ENCODE results near the gene THOP1.

The THOP1 gene

DNA sequence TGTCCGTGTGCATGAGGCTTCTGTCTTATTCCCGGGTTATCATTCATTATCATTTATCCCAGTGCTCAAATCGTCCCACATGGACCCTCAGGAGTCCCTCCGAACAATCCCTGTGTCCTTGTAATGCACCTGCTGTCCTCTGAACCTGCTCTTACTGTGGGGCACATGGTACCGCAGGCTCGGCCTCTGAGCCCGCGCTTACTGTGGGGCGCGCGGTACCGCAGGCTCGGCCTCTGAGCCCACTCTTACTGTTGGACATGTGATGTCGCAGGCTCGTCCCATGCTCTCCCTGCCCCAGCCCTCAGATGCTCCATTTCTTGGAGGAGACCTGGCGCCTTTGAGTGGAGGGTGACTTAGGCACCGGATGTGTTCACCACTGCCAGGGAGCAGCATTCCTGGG, 17.5 kb downstream of the THOP1 start:
- no peak for DNase-seq

DNA sequence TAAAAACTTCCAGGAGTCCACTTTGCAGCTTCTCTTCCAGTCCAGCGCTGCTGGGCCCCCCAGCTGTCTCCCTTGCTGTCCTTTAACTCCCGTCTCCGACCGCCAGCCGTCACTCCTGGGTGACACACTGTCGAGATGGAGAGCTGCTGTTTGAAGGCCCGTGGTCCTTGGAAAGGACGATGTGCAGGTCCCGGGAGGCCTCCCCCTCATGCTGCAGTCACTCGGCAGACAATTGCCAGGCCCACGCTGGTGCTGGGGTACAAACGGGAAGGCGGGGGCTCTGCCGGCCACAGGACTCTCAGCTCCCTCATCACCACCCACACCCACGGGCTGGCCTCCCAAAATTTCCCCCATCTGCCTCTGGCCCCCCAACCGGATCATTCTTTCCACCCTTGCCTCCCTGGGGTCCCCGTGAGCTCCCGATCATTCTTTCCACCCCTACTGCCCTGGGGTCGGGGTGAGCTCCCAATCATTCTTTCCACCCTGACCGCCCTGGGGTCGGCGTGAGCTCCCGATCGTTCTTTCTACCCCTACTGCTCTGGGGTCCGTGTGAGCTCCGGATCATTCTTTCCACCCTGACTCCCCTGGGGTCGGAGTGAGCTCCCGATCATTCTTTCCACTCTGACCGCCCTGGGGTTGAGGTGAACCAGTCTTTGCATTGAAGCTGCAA, 18.3 kb downstream of the THOP1 start:
- no peak for DNase-seq

DNA sequence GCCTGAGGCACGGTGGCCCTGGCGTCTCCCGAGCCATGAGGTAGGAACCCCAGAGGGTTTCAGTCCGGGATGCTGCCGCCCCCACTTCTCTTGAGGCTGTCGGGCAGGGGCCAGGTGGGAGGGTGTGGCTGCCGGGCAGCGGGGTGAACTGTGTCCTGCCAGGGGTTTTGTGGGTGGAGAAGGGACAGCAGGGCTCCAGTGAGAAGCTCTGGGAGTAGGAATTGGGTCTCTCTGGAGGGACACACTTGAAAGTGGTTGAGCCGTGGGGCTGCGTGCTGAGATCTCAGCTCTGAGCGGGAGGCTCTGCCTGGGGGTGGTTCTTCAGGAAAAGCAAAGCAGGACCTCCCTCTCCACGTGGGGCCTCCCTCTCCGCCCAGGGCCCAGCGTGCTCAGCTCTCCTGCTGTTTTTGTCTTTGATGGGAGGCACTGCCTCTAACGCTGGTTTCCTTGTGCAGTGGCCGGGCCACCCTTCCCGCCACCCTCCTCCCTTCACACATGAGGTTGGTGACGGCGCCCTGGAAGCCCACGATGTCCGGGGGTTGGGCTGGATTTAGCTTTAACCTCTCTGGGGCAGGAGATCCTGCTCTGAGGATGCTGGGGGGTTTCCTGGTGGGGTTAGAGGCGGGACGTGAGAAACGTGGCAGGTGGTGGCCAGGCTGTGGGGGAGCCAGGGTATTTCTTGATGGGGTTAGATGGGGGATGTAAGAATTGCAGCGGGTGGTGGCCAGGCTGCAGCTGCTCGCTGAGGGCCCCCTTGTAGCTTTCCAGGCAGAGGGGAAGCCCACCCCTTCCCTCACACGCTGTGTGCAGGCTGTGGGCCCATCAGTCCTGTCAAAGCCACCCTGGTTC, 19.1 kb downstream of the THOP1 start:
- no peak for DNase-seq

DNA sequence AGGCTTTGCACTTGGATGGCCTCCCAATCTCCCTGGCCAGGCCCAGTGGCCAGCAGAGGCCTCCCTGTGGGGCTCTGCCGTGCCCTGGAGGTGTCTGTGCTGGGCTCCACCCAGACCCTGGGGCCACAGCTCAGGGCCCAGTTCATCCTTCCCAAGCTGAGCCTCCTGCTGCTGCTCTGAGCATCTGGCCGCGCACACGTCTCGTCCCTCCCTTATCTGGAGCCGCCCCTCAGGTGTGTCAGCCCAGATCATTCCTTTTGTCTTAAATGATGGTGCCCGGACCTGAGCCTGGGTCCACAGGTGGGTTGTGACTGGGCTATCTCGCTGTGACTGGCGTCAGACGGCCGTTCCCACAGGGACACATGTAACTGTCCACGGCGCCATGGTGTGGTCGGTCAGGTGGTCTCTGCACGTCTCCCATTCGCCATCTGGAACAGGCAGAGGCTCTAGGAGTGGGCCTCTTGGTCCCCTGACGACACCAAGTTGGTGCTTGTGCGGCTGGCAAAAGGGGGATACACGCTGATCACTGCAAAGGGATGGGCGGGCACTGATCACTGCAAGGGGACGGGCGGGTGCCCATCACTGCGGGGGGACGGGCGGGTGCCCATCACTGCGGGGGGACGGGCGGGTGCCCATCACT, 20.1 kb downstream of the THOP1 start:
- no peak for DNase-seq

DNA sequence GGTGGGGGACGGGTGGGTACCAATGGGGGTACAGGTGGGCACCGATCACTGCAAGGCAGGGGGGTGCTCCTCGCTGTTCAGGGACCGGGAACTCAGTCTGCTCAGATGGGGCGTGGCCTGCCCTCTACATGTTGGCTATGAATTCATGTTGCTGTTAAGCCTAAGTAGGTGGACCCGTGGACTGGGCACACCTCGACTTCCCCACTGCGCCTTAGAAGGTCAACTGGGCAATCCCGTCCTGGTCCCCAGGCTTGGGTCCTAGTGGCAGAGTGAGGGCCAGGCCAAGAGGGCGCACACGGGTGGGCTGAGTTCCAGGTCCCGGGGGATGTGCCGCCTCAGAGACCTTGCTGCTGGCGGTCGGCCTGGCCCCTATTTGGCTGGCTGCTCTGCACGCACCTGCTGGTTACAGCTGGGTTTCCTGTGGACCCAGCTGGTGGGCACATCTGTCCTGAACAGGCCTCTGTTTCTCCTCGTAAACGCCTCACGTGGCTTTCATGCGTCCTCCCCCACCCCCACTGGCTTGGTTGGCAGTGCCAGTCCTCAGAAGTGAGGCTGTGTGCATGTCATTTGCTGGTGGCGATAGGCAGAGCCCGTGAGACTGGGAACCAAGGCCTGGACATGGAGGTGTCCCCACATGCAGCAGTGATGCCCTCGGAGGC, 20.8 kb downstream of the THOP1 start:
- DNase-seq, result peak in 2 of 51 donors; percentile 5 to 20

DNA sequence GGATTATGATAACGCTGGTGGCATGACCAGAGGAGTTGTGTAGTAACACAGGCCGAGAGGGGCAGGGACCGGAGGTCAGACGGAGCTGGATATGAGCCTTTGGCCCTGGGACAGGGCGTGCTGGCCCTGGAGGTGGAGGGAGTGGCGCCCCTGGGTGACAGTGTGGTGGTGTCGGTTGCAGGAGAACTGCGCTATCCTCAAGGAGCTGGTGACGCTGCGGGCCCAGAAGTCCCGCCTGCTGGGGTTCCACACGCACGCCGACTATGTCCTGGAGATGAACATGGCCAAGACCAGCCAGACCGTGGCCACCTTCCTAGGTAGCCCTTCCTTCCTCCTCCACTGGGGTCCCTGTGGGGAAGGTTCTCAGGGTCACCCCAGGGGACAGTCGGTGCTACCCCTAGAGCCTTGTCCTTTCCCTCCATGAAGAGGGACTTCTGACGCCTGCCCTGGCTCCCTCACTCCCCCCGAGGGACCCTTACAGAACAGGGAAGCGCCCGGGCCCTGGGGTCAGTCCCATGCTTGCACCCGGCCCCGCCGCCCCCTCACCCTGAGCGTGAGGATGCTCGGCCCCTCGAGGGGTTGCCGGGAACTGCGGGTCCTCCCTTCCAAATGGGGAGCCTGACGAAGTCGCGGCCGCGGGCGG, 21.6 kb downstream of the THOP1 start:
- DNase-seq, result no peak

DNA sequence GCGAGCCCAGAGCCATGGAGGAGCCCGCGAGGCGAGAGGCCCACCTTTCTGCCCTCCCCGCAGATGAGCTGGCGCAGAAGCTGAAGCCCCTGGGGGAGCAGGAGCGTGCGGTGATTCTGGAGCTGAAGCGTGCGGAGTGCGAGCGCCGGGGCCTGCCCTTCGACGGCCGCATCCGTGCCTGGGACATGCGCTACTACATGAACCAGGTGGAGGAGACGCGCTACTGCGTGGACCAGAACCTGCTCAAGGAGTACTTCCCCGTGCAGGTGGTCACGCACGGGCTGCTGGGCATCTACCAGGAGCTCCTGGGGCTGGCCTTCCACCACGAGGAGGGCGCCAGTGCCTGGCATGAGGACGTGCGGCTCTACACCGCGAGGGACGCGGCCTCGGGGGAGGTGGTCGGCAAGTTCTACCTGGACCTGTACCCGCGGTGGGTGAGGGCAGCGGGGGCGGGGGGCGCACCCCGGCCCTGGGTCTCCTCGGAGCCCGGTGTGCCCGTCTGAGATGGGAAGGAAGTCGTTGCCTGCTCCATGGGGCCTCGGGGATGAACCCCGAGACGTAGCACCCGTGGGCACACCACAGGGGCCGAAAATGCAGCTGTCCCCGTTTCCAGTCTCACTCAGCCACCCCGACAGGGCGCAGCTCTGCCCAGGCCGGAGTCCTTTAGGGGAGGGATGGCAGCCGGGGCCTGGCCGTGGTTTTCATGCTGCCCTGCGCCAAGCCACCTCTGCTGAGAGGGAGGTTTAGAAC, 22.3 kb downstream of the THOP1 start:
- DNase-seq, result no peak

DNA sequence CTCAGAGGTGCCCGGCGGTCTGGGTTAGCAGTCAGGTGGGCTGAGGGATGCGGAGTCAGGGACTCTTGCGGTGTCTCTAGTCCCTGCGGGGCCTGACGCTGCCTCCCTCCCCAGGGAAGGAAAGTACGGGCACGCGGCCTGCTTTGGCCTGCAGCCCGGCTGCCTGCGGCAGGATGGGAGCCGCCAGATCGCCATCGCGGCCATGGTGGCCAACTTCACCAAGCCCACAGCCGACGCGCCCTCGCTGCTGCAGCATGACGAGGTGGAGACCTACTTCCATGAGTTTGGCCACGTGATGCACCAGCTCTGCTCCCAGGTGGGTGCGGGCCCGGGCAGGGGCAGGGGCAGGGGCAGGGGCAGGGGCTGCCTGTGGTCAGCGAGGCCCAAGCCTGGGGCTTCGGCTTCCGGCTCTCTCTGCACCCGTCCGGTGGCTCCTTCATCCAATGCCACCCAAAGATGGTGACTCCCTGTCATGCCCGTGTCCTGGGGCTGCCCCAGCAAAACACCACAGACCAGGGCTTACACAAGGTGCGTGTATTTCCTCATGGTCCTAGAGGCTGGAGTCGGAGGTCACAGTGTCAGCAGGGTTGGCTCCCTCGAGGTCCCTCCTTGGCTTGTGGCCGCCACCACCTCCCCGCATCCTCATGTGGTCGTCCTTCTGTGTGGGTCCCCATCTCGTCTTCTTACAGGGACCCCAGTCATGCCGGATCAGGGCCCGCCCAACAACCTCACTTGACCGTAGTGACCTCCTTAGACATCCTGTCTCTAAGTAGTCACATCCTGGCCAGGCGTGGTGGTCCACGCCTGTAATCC, 23.0 kb downstream of the THOP1 start:
- no peak for DNase-seq

DNA sequence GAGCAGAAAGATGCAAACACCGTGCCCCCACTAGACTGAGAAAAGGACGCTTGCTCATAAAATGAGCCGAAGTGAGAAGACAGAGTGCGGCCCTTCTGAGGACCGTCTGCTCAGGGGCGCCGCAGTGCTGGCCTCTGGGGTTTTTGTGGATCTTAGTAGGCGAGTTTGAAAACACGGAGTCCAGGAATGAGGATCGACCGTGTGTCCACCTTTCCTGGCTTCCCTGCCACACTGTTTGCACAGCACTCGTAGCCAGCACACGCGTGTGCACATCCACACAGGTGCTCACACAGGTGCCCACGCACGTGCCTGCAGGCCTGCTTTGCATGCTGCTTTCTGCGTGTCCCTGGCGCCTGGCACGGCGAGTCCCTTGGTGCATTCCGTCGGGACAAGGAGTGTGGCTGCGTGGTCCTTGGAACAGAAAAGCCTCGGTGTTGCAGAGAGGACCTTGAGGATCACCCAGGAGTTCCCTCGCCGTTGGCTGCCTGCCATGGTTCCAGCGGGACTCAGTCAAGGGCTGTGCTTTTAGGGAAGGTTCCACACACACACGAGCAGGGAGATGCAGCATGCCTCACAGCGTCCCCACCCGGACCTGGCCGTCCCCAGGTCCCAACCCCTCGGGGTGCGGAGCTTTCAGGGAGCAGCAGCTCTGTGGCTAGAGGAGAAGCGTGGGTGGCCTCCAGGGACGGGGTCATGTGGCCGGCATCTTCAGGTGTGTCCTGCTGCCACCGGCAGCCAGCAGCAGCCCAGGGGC, 24.3 kb downstream of the THOP1 start:
- DNase-seq, result no peak

DNA sequence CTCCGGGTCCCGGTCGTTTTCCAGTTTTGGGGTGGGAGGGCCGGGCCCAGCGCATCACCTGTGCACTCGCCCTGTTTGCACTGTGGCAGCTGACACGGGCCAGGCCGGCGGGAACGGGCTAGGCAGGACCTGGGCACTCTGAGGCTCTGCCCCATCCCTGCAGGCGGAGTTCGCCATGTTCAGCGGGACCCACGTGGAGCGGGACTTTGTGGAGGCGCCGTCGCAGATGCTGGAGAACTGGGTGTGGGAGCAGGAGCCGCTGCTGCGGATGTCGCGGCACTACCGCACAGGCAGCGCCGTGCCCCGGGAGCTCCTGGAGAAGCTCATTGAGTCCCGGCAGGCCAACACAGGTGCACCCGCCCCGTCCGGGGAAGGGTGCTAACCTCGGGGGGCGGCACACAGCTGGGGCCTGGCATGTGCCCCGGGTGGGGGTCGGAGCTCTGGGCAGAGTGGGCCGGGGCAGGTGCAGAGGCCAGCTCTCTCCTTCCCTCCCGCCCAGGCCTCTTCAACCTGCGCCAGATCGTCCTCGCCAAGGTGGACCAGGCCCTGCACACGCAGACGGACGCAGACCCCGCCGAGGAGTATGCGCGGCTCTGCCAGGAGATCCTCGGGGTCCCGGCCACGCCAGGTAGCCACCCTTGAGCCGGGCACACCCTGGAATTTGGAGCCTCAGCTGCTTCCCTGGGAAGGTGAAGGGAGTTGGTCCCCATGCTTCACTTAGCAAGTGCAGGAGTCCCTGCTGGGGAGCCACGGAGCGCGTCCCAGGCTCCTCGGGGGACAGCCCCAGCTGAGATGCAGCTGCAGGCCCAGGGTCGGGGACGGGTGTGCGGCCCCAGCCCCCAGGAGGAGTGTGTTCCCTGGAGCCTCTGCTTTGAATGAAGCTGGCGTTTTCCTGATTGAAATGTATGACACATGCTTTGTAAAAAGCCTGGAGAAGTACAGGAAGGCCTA, 25.1 kb downstream of the THOP1 start:
- no peak for DNase-seq

DNA sequence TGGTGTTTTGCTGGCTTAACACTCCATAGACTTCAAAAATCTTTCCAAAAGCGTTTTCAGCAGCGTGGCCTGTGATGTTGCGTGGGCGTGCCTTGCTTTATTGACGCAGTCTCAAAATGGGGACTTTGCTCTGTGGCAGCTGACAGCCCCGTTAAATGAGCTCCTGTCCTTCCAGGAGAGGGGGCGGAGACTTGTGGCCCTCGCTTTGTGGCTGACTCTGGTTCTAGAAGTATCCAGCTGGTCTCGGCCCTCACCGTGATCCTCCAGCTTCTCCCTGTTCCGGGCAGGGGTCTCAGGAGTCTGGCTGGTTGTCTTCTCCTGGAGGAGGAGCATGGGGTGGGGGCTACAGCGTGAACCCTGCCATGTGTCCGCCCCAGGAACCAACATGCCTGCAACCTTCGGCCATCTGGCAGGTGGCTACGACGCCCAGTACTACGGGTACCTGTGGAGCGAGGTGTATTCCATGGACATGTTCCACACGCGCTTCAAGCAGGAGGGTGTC, 26.0 kb downstream of the THOP1 start:
- DNase-seq, result no peak

DNA sequence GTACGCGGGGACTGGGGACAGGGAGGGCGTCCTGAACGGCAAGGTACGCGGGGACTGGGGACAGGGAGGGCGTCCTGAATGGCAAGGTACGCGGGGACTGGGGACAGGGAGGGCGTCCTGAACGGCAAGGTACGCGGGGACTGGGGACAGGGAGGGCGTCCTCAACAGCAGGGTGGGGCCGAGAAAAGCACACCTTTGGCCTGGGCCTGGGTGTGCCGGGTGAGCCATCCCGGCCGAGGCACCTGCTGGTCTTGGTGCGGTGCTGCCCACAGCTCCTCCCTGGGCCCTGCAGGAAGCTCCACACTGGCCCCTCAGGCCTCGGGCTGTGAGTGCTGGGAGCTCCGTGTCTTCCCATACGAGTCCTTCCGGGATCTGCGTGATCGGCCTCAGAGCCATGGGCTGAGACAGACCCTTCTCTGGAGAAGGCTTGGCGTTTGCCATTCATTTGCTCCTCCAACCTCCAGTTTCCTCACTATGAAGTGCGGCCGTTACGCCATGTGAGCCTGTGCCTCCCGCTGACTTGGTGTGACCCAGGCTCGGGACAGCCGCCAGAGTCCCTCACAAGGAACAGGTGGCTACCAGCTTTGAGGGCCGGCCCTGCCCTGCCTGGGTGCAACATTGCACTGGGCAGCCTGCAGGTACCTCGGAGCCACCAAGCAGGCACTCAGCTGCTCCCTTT, 26.6 kb downstream of the THOP1 start:
- no peak for DNase-seq

DNA sequence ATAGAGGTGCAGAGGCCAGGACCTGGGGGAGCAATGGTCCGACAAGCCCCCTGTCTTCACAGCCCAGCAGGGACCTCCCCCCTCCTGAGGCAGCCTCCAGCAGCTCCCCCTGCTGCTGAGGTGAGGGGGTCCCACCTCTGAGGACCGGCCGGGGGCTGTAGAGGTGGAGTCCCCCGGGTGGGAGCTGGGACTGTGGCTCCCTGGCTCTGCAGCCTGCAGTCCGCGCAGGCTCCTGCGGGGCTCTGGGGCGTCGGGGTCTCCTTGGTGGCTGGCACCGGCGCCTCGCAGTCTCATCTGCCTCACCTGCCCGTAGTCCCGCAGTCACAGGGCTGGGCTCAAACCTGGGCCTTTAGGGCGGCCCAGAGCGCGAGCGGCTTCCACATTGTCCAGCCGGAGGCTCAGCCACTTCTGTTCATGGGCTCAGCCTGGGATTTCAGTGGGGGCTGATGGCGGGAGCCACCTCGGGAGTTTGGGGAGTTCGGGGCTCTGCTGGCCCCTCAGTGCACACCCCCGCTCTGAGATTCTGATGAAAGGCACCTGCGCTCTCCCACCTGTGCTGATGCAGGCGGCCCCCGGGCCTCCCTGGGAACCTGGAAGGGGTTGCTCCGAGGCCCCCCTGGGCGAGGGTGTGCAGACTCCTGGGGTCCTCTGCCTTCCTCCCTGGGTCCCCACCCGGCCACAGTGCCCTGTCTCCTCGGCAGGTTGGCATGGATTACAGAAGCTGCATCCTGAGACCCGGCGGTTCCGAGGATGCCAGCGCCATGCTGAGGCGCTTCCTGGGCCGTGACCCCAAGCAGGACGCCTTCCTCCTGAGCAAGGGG, 27.3 kb downstream of the THOP1 start:
- no peak for DNase-seq

DNA sequence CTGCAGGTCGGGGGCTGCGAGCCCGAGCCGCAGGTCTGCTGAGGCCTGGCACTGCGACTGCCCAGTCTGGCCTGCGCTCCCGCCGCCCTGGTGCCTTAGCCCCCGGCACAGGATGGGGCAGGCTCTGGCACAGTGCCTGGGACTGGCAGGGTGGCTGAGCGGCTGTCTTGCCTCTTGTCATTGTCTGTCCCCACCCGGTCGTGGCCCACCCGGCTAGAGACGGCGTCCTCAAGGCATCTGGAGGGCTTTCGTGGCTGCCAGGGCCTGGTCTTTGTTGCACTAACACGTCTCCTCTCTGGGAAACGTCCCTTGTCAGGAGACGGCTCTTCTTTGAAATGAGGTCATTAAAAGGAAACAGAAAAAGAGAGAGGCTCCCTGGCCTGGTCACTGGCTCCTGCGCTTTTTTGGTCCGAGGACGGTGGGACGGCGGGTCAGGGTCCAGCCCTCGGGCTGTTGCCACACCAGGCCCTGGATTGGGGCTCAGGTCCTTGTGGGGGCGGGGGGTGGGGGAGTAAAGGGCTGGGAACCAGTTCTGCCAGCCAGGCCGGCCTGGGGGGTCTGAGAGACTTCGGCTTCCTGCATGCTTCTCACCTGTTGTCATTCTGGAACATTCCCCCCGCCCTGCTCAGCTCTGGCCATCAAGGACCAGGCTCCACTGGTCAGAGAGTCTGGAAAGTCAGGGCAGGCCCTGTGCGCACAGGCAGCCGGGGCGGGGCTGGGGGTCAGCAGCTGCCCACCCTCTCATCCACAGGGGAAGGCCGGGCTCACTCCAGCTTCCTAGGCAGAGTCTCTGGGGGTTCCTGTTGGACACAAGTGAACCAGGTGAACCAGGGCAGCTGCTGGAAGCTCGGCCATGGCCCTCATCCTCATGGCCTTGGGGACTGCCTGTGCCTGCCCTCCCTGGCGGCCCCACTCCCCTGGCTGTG, 28.2 kb downstream of the THOP1 start:
- DNase-seq, result peak in 10 of 51 donors; percentile 10 to 27 (median 14)

DNA sequence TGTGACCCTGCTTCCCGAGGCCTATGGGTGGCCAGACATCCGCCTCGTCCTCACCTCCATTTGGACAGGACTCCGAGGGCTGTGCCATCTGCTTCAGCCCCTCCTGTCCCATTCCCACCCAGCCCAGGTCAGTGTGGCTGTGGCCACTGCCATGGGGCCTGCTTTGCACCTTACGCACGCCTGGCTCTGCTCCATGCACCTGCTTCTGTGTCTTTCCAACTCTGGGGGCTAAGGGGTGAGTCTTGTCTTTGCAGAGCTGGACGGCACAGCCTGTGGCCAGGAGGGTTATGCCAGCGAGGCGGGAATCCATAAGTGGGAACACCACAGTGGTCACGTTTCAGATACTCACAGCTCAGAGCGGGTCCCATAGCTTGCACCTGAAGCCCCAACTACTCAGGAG, 29.1 kb downstream of the THOP1 start:
- DNase-seq, result no peak
